ENCODE data around the gene RPL27. TPM values are rescaled to one million over a fixed set of nuclear protein-coding genes. Genes with fewer than 3 reads are reported as not detected.

The RPL27 gene
- total and polyA plus RNA-seq, 2 of the 8 experiments (the other 6 are each of a cell fraction or from before 2014, with no cell fraction given): 1,415 to 3,779 TPM

GRCh38 chr17:43018008-43018853 lies 20.0 kb downstream of the RPL27 start (continued):
- TF ChIP-seq KDM4A (IDR thresholded peaks at IDR 0.05; ENCODE audit: low read depth, low read length, severe bottlenecking) (no peak), ATF3 (IDR thresholded peaks at IDR 0.05; ENCODE audit: insufficient read depth, low read depth, low read length) (no peak), E2F6 (IDR thresholded peaks at IDR 0.05) (no peak), TEAD4 (IDR thresholded peaks at IDR 0.05; ENCODE audit: low read depth, low read length) (no peak), CREB1 (IDR thresholded peaks at IDR 0.05) (no peak), CEBPB (IDR thresholded peaks at IDR 0.05; ENCODE audit: low read depth, low read length) (no peak)

Measured in H1 (cell line).